Activated naive CD4-positive, alpha-beta T cell (primary cell): ENCODE measurements around the gene LZTR1.
"Not testable (repeated sequence)": the region's sequence is repeated elsewhere in the genome, so short reads cannot be mapped to it uniquely, and the experiment has no call there.

Source experiments
- DNase-seq, 4 experiments: peaks; one replicate each; lab custom pipeline; 2025; lab: John Stamatoyannopoulos, UW

Gene LZTR1

GRCh38 chr22:20996598-20997535, 14.8 kb downstream of the LZTR1 start:
- DNase-seq, result no peak

- DNase-seq, result no peak
Measured at GRCh38 chr22:20997536-20998257, 15.6 kb downstream of the LZTR1 start.

- no peak for DNase-seq
Measured at GRCh38 chr22:20998411-20999336, 16.6 kb downstream of the LZTR1 start.

GRCh38 chr22:20999350-21000206, 17.5 kb downstream of the LZTR1 start:
- DNase-seq, result no peak

- DNase-seq, result no peak
Measured at GRCh38 chr22:21000207-21000986, 18.3 kb downstream of the LZTR1 start.

- no peak for DNase-seq
Measured at GRCh38 chr22:21000987-21001600, 19.0 kb downstream of the LZTR1 start.

GRCh38 chr22:21001601-21002325, 19.7 kb downstream of the LZTR1 start, which contains the start of gene THAP7:
Gene THAP7 (minus strand): TSS chr22:21002118. CDS start chr22:21001911, 207 bp downstream.
- DNase-seq, result peak; percentile 92 to 95 (median 94)

- DNase-seq, result no peak
Measured at GRCh38 chr22:21003782-21004181, 21.7 kb downstream of the LZTR1 start.

GRCh38 chr22:21009208-21009607, 27.1 kb downstream of the LZTR1 start:
- not testable (repeated sequence) for DNase-seq

- no peak for DNase-seq
Measured at GRCh38 chr22:21009638-21010425, 27.7 kb downstream of the LZTR1 start.

- no peak for DNase-seq
Measured at GRCh38 chr22:21010426-21011113, 28.5 kb downstream of the LZTR1 start.

- DNase-seq, result no peak
Measured at GRCh38 chr22:21012446-21013407, 30.6 kb downstream of the LZTR1 start.

GRCh38 chr22:21013657-21014201, 31.6 kb downstream of the LZTR1 start:
- no peak for DNase-seq

- peak; percentile 38 to 76 (median 58) for DNase-seq
Measured at GRCh38 chr22:21014202-21014725, 32.2 kb downstream of the LZTR1 start.

- no peak for DNase-seq
Measured at GRCh38 chr22:21014726-21015465, 32.8 kb downstream of the LZTR1 start, which contains the start of gene P2RX6. Gene P2RX6 (plus strand): TSS chr22:21015165. CDS start chr22:21015175, 10 bp downstream.
